AG09309 (cell line): ENCODE measurements around the gene ELL.

Source experiments
- DNase-seq: peaks from one replicate; pipeline ENCODE4 v3.0.0-alpha.2; 2010; ENCODE audit warnings: low read depth
- H3K4me3 ChIP-seq: 2 replicates; pipeline ENCODE4 v1.5.1; 2011; ENCODE audit warnings: mild to moderate bottlenecking, low read depth, low read length, moderate library complexity; ENCODE audit not compliant: control insufficient read depth
- CTCF ChIP-seq: IDR thresholded peaks from 2 replicates; pipeline ENCODE4 v1.5.1; 2011; ENCODE audit warnings: mild to moderate bottlenecking, low read depth, low read length, inconsistent platforms; ENCODE audit not compliant: insufficient read depth, control insufficient read depth; ENCODE audit errors: missing control alignments

ELL gene

GRCh38 chr19:18418483-18419194 lies 103.2 kb downstream of the ELL start:
- no peak for TF ChIP-seq CTCF
- DNase-seq = no peak
- H3K4me3 ChIP-seq = peak overlapping the region; percentile 39

- no peak for TF ChIP-seq CTCF
- no peak overlapping the region for H3K4me3 ChIP-seq
- no peak for DNase-seq
Observed at GRCh38 chr19:18418029-18418482, 103.8 kb downstream of the ELL start.

- no peak for DNase-seq
- no peak for TF ChIP-seq CTCF
- H3K4me3 ChIP-seq = peak overlapping the region; percentile 39
Observed at GRCh38 chr19:18417250-18418028, 104.4 kb downstream of the ELL start.

- peak overlapping the region; percentile 39 for H3K4me3 ChIP-seq
- no peak for DNase-seq
- TF ChIP-seq CTCF = no peak
Observed at GRCh38 chr19:18416778-18417249, 105.1 kb downstream of the ELL start.

GRCh38 chr19:18415178-18415867 lies 106.5 kb downstream of the ELL start:
- no peak for TF ChIP-seq CTCF
- H3K4me3 ChIP-seq = peak overlapping the region; percentile 50
- DNase-seq = no peak

- TF ChIP-seq CTCF = no peak
- DNase-seq = no peak
- H3K4me3 ChIP-seq = peak overlapping the region; percentile 50
Observed at GRCh38 chr19:18414504-18415177, 107.2 kb downstream of the ELL start.
